CD4-positive, CD25-positive, alpha-beta regulatory T cell (primary cell): ENCODE results near the gene SMIM13. TPM values are rescaled to one million over a fixed set of nuclear protein-coding genes. Genes with fewer than 3 reads are reported as not detected.

ENCODE experiments used
- ATAC-seq, 2 donors: fragments of 150-1000 bp; cut with Tn5 transposase; one replicate each; pipeline ENCODE4 v1.10.0; 2021; ENCODE audit warnings: low read depth in 2 of 2, moderate number of reproducible peaks in 2 of 2, moderate library complexity in 1 of 2
- DNase-seq, 3 donors: peaks; one replicate each; pipeline versions ENCODE4 v3.0.0 to v3.0.0-alpha.2; 2012 to 2022; ENCODE audit warnings: mixed read lengths in 1 of 3
- H3K27ac ChIP-seq: one replicate; pipeline ENCODE4 v1.7.0; 2013; ENCODE audit warnings: mild to moderate bottlenecking, low read length; ENCODE audit not compliant: insufficient read depth, poor library complexity, severe bottlenecking
- H3K27me3 ChIP-seq: one replicate; pipeline ENCODE4 v1.7.0; 2013; ENCODE audit warnings: low read length; ENCODE audit not compliant: control insufficient read depth, insufficient read depth
- H3K36me3 ChIP-seq: one replicate; pipeline ENCODE4 v1.7.0; 2013; ENCODE audit warnings: mild to moderate bottlenecking, low read length, moderate library complexity; ENCODE audit not compliant: control insufficient read depth, insufficient read depth
- H3K4me1 ChIP-seq: 2 replicates; pipeline ENCODE4 v1.7.0; 2013; ENCODE audit warnings: mild to moderate bottlenecking, low read length; ENCODE audit not compliant: insufficient read depth, control insufficient read depth, poor library complexity, severe bottlenecking
- H3K4me3 ChIP-seq: one replicate; pipeline ENCODE4 v1.7.0; 2013; ENCODE audit warnings: low read depth, mild to moderate bottlenecking, low read length, moderate library complexity
- H3K9me3 ChIP-seq, 2 experiments: 1 replicate in 1 of 2; 2 replicates in 1 of 2; pipeline ENCODE4 v1.7.0; 2013; ENCODE audit warnings: low read length in 2 of 2, mild to moderate bottlenecking in 1 of 2, moderate library complexity in 1 of 2; ENCODE audit not compliant: control insufficient read depth in 2 of 2
- H3K27ac Mint-ChIP-seq, 3 donors: one replicate each; pipeline ENCODE4 v1.8.0; 2020 to 2022; ENCODE audit warnings: mild to moderate bottlenecking in 3 of 3, mixed read lengths in 3 of 3, moderate library complexity in 2 of 3
- H3K27me3 Mint-ChIP-seq: one replicate; pipeline ENCODE4 v1.8.0; 2022; ENCODE audit warnings: mild to moderate bottlenecking, mixed read lengths
- H3K36me3 Mint-ChIP-seq: one replicate; pipeline ENCODE4 v1.8.0; 2020; ENCODE audit warnings: mixed read lengths
- H3K4me1 Mint-ChIP-seq, 4 donors: one replicate each; pipeline ENCODE4 v1.8.0; 2020 to 2022; ENCODE audit warnings: mixed read lengths in 4 of 4, mild to moderate bottlenecking in 1 of 4
- H3K4me3 Mint-ChIP-seq, 4 donors: one replicate each; pipeline ENCODE4 v1.8.0; 2020 to 2022; ENCODE audit warnings: mild to moderate bottlenecking in 4 of 4, mixed read lengths in 4 of 4, moderate library complexity in 3 of 4
- H3K9me3 Mint-ChIP-seq, 7 donors: one replicate each; pipeline ENCODE4 v1.8.0; 2020 to 2022; ENCODE audit warnings: mixed read lengths in 7 of 7, mild to moderate bottlenecking in 3 of 7, moderate library complexity in 2 of 7
- polyA plus RNA-seq, 4 donors: library from polyadenylated mRNA; unstranded; fragments of 300-500 nt; fragmentation: Illumina TruSeq; gene quantifications; one replicate each; pipeline ENCODE4 v1.2.3, GENCODE V29; 2021
- total RNA-seq: library from RNA; stranded (reverse); gene quantifications from one replicate; pipeline ENCODE4 v1.2.3, GENCODE V29; 2022

SMIM13 gene
- total and polyA plus RNA-seq, 5 donors from 2014 or later, result 1.4 to 9.7 (median 3.1) TPM

GRCh38 chr6:11123978-11124377 is 30.3 kb downstream of the SMIM13 start:
- Histone ChIP-seq H3K27me3 (no peaks in the 10 kb centered on the region), H3K36me3 (no peaks in the 10 kb centered on the region), H3K9me3 (no peaks in the 10 kb centered on the region), H3K4me3 (no peak overlapping the region), H3K4me1 (no peaks in the 10 kb centered on the region), H3K27ac (no peak overlapping the region)
- Mint-ChIP-seq H3K27me3 (no peaks in the 10 kb centered on the region), H3K9me3 (peaks cover 0 to 1% (median 0%) of the 10 kb centered on the region in 7 donors), H3K27ac (peak overlapping the region in 1 of 3 donors; percentile 9), H3K4me1 (peaks cover 13 to 31% (median 24%) of the 10 kb centered on the region in 4 donors), H3K4me3 (no peak overlapping the region), H3K36me3 (peaks cover 24% of the 10 kb centered on the region)
- DNase-seq (no peak), ATAC-seq (no peak)

GRCh38 chr6:11126876-11127275 is 33.2 kb downstream of the SMIM13 start:
- H3K9me3 Mint-ChIP-seq, result peaks cover 0 to 1% (median 0%) of the 10 kb centered on the region in 7 donors
- ATAC-seq, result no peak
- Histone ChIP-seq H3K36me3 (no peaks in the 10 kb centered on the region), H3K4me3 (no peak overlapping the region), H3K27me3 (no peaks in the 10 kb centered on the region), H3K9me3 (no peaks in the 10 kb centered on the region), H3K27ac (no peak overlapping the region), H3K4me1 (no peaks in the 10 kb centered on the region)
- no peak overlapping the region for H3K4me3 Mint-ChIP-seq
- H3K27me3 Mint-ChIP-seq, result no peaks in the 10 kb centered on the region
- DNase-seq, result no peak
- H3K27ac Mint-ChIP-seq, result no peak overlapping the region
- H3K36me3 Mint-ChIP-seq, result peaks cover 15% of the 10 kb centered on the region
- H3K4me1 Mint-ChIP-seq, result peaks cover 18 to 39% (median 25%) of the 10 kb centered on the region in 4 donors

GRCh38 chr6:11128608-11129007 is 35.0 kb downstream of the SMIM13 start:
- Mint-ChIP-seq H3K9me3 (peaks cover 0 to 1% (median 0%) of the 10 kb centered on the region in 7 donors), H3K36me3 (peaks cover 15% of the 10 kb centered on the region), H3K4me3 (no peak overlapping the region), H3K27ac (no peak overlapping the region), H3K27me3 (no peaks in the 10 kb centered on the region), H3K4me1 (peaks cover 23 to 32% (median 26%) of the 10 kb centered on the region in 4 donors)
- Histone ChIP-seq H3K4me1 (no peaks in the 10 kb centered on the region), H3K27ac (no peak overlapping the region), H3K4me3 (no peak overlapping the region), H3K27me3 (no peaks in the 10 kb centered on the region), H3K9me3 (no peaks in the 10 kb centered on the region), H3K36me3 (no peaks in the 10 kb centered on the region)
- ATAC-seq, result no peak
- no peak for DNase-seq

DNA sequence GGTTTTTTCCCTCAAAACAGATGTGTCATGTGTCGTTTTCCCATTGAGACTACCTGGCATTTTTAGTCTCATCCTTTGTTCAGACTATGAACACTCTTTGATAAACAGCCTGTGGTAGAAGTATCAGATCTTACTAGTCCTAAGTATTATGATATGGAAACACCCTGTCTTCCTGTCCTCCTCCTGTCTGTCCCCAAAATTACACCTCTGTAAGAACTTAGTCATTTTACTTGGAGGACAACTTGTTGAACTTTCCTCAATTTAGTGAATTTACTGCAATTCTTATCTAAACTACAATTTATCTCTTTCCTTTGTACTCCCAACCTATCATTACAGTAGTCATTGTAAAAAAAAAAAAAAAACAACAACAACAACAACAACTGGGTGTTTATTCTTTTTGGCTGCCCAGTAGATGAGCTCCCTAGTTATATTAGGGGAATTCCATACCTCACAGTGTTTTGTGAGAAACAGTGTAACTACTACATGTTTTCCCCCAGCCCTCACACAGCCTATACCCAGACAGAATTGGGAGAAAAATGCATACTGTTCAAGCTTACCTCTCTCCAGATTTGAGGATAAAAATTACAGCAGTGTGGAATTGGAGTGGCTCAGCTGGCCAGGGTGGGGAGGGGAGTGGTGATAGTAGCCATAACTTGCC is 36.4 kb downstream of the SMIM13 start:
- H3K27ac ChIP-seq, result no peak overlapping the region
- peaks cover 24% of the 10 kb centered on the region for H3K36me3 Mint-ChIP-seq
- H3K27ac Mint-ChIP-seq, result peak overlapping the region in 2 of 3 donors; percentile 20 to 44
- H3K36me3 ChIP-seq, result peaks cover 9% of the 10 kb centered on the region
- H3K4me1 ChIP-seq, result no peaks in the 10 kb centered on the region
- no peaks in the 10 kb centered on the region for H3K9me3 ChIP-seq
- ATAC-seq (no peak), DNase-seq (no peak)
- H3K4me3 Mint-ChIP-seq, result no peak overlapping the region
- peaks cover 0 to 1% (median 0%) of the 10 kb centered on the region in 7 donors for H3K9me3 Mint-ChIP-seq
- peaks cover 18 to 26% (median 24%) of the 10 kb centered on the region in 4 donors for H3K4me1 Mint-ChIP-seq
- no peak overlapping the region for H3K4me3 ChIP-seq
- no peaks in the 10 kb centered on the region for H3K27me3 ChIP-seq
- no peaks in the 10 kb centered on the region for H3K27me3 Mint-ChIP-seq

- H3K27ac ChIP-seq, result no peak overlapping the region
- no peak overlapping the region for H3K4me3 Mint-ChIP-seq
- H3K4me1 Mint-ChIP-seq, result peaks cover 18 to 26% (median 24%) of the 10 kb centered on the region in 4 donors
- H3K9me3 Mint-ChIP-seq, result peaks cover 0 to 1% (median 0%) of the 10 kb centered on the region in 7 donors
- H3K27me3 Mint-ChIP-seq, result no peaks in the 10 kb centered on the region
- DNase-seq (no peak), ATAC-seq (no peak)
- no peaks in the 10 kb centered on the region for H3K27me3 ChIP-seq
- peak overlapping the region in 2 of 3 donors; percentile 20 to 44 for H3K27ac Mint-ChIP-seq
- peaks cover 29% of the 10 kb centered on the region for H3K36me3 Mint-ChIP-seq
- H3K4me3 ChIP-seq, result no peak overlapping the region
- no peaks in the 10 kb centered on the region for H3K9me3 ChIP-seq
- H3K36me3 ChIP-seq, result peaks cover 14% of the 10 kb centered on the region
- no peaks in the 10 kb centered on the region for H3K4me1 ChIP-seq
These were observed 37.0 kb downstream of the SMIM13 start for GRCh38 chr6:11130605-11131004.

- H3K27ac Mint-ChIP-seq, result no peak overlapping the region
- Histone ChIP-seq H3K9me3 (no peaks in the 10 kb centered on the region), H3K27me3 (no peaks in the 10 kb centered on the region), H3K36me3 (peaks cover 16% of the 10 kb centered on the region), H3K27ac (no peak overlapping the region), H3K4me1 (no peaks in the 10 kb centered on the region), H3K4me3 (no peak overlapping the region)
- no peaks in the 10 kb centered on the region for H3K27me3 Mint-ChIP-seq
- H3K9me3 Mint-ChIP-seq, result peaks cover 0 to 1% (median 0%) of the 10 kb centered on the region in 7 donors
- H3K4me3 Mint-ChIP-seq, result no peak overlapping the region
- ATAC-seq, result no peak
- no peak for DNase-seq
- H3K4me1 Mint-ChIP-seq, result peaks cover 18 to 26% (median 21%) of the 10 kb centered on the region in 4 donors
- peaks cover 17% of the 10 kb centered on the region for H3K36me3 Mint-ChIP-seq
These were observed 38.7 kb downstream of the SMIM13 start for GRCh38 chr6:11132194-11132888.

DNA sequence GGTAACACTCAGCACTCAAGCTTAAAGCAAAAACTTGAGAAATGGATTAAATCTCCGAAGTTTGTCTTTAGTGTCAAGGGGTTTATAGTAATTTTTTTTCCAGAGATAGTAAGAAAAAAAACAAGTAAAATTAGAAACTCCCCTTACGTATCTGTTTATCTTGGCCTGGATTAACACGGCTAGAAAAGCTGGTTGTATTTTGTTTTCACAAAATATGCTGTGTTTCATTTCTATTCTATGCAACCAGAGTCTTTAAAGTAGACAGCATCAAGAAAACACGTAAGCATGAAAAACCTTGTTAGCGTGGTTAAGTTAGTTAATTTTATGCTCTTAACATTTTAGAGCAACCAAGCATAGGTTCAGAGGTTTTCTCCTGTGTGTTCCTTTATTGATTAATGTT is 39.6 kb downstream of the SMIM13 start:
- Histone ChIP-seq H3K4me3 (no peak overlapping the region), H3K27ac (no peak overlapping the region), H3K9me3 (no peaks in the 10 kb centered on the region), H3K27me3 (no peaks in the 10 kb centered on the region), H3K36me3 (peaks cover 16% of the 10 kb centered on the region), H3K4me1 (no peaks in the 10 kb centered on the region)
- Mint-ChIP-seq H3K9me3 (peaks cover 0 to 1% (median 0%) of the 10 kb centered on the region in 7 donors), H3K36me3 (peaks cover 14% of the 10 kb centered on the region), H3K27me3 (no peaks in the 10 kb centered on the region), H3K4me3 (no peak overlapping the region), H3K27ac (no peak overlapping the region), H3K4me1 (peaks cover 18 to 26% (median 20%) of the 10 kb centered on the region in 4 donors)
- no peak for ATAC-seq
- no peak for DNase-seq
